ENCODE measurements around the gene VSIR.

GRCh38 chr10:71810048-71810750 lies 36.9 kb upstream of the VSIR start:
- TF ChIP-seq EZH2 (IDR thresholded peaks at IDR 0.05; ENCODE audit: borderline replicate concordance, low read depth, low read length, severe bottlenecking) = no peak
- no peak for TF ChIP-seq CTCF (IDR thresholded peaks at IDR 0.05; ENCODE audit: borderline replicate concordance, extremely low read depth, low read length, poor library complexity, severe bottlenecking)

Data from DND-41 (cell line).